HCT116 (cell line): ENCODE measurements around the gene CCBE1. TPM values are rescaled to one million over a fixed set of nuclear protein-coding genes. Genes with fewer than 3 reads are reported as not detected.

Source experiments
- ATAC-seq: fragments of 200-7000 bp; cut with Tn5 transposase; 2 replicates; pipeline ENCODE4 v1.9.1; 2020; ENCODE audit warnings: mild to moderate bottlenecking, moderate library complexity
- BruUV-seq: library from RNA; stranded (reverse); fragments of 400-500 nt; replicated peaks from 2 replicates; lab custom pipeline; 2021; lab: Mats Ljungman, UMichigan
- CTCF ChIA-PET: fragments of 300-600 bp; sonication (Branson Sonifier 250); formaldehyde crosslinking; loops from one replicate; lab custom pipeline; 2021; ENCODE audit warnings: antibody characterized with exemption; lab: Charles Lee
- POLR2A ChIA-PET: fragments of 300-600, 350-600 bp; sonication (Branson Sonifier 250); formaldehyde crosslinking; loops from one replicate; lab custom pipeline; 2021; ENCODE audit warnings: antibody characterized with exemption; lab: Charles Lee
- RAD21 ChIA-PET, 2 experiments: fragments of 300-600 bp; sonication (Branson Sonifier 250); formaldehyde crosslinking; loops; one replicate each; lab custom pipeline; 2023; ENCODE audit warnings: low total read pairs in 2 of 2; ENCODE audit not compliant: uncharacterized antibody in 2 of 2, unreplicated experiment in 2 of 2, low non-redundant PET in 1 of 2; lab: Charles Lee
- DNase-seq: peaks from one replicate; pipeline ENCODE4 v3.0.0-alpha.2; 2010; ENCODE audit warnings: low read depth, low spot score
- H2AFZ ChIP-seq: fragments of 200-600 bp; shearing (Covaris generic), sonication (generic); 2 replicates; pipeline ENCODE4 v1.6.1; 2017; ENCODE audit warnings: low read depth, mixed run types, mixed read lengths, antibody characterized with exemption, low read length; ENCODE audit not compliant: poor library complexity, severe bottlenecking
- H3K27ac ChIP-seq: 2 replicates; pipeline ENCODE4 v1.5.1; 2012; ENCODE audit warnings: low read depth, low read length
- H3K27me3 ChIP-seq: fragments of 200-600 bp; sonication (generic); 2 replicates; pipeline ENCODE4 v1.6.1; 2016; ENCODE audit warnings: mixed run types, low read length, mixed read lengths; ENCODE audit not compliant: insufficient read depth
- H3K36me3 ChIP-seq, 2 experiments: fragments of 200-500 bp in 1 of 2; fragments of 200-600 bp in 1 of 2; sonication (Bioruptor generic) in 1 of 2; sonication (generic) in 1 of 2; 2 replicates each; pipeline versions ENCODE4 v1.5.1 to v1.6.1; 2014 to 2016; ENCODE audit warnings: low read length in 2 of 2, inconsistent platforms in 1 of 2, mixed read lengths in 1 of 2, mixed run types in 1 of 2; ENCODE audit not compliant: insufficient read depth in 2 of 2, control insufficient read depth in 1 of 2
- H3K4me1 ChIP-seq, 2 experiments: fragments of 200-600 bp in 1 of 2; sonication (generic) in 1 of 2; 2 replicates each; pipeline versions ENCODE4 v1.5.1 to v1.6.1; 2012 to 2017; ENCODE audit warnings: low read length in 2 of 2, inconsistent platforms in 1 of 2, mild to moderate bottlenecking in 1 of 2, mixed read lengths in 1 of 2, mixed run types in 1 of 2, moderate library complexity in 1 of 2; ENCODE audit not compliant: insufficient read depth in 2 of 2, control insufficient read depth in 1 of 2
- H3K4me2 ChIP-seq: fragments of 200-600 bp; sonication (generic); 2 replicates; pipeline ENCODE4 v1.6.1; 2017; ENCODE audit warnings: mixed run types, low read length, mixed read lengths
- H3K4me3 ChIP-seq, 2 experiments: fragments of 200-600 bp in 1 of 2; sonication (generic) in 1 of 2; replicated peaks in 1 of 2; 2 replicates each; pipeline ENCODE4 v1.5.1; 2011 to 2016; ENCODE audit warnings: low read length in 2 of 2, control low read depth in 1 of 2, low read depth in 1 of 2, mild to moderate bottlenecking in 1 of 2, mixed read lengths in 1 of 2, mixed run types in 1 of 2
- H3K79me2 ChIP-seq: fragments of 200-600 bp; sonication (generic); 2 replicates; pipeline ENCODE4 v1.6.1; 2017; ENCODE audit warnings: mild to moderate bottlenecking, mixed run types, low read length, moderate library complexity, mixed read lengths; ENCODE audit not compliant: insufficient read depth
- H3K9ac ChIP-seq: fragments of 200-600 bp; sonication (generic); 2 replicates; pipeline ENCODE4 v1.6.1; 2016; ENCODE audit warnings: low read length, mixed read lengths
- H3K9me2 ChIP-seq: fragments of 200-600 bp; sonication (generic), shearing (Covaris generic); 2 replicates; pipeline ENCODE4 v1.6.1; 2017; ENCODE audit warnings: mixed run types, mild to moderate bottlenecking, moderate library complexity; ENCODE audit not compliant: insufficient read depth
- H3K9me3 ChIP-seq, 2 experiments: fragments of 200-500 bp in 1 of 2; fragments of 200-600 bp in 1 of 2; sonication (Bioruptor generic) in 1 of 2; sonication (generic) in 1 of 2; 2 replicates each; pipeline ENCODE4 v1.6.1; 2014 to 2017; ENCODE audit warnings: low read length in 2 of 2, mixed read lengths in 2 of 2, inconsistent platforms in 1 of 2, low read depth in 1 of 2, mild to moderate bottlenecking in 1 of 2, mixed run types in 1 of 2, moderate library complexity in 1 of 2; ENCODE audit not compliant: control insufficient read depth in 1 of 2, insufficient read depth in 1 of 2
- H4K20me1 ChIP-seq: fragments of 200-600 bp; sonication (generic), shearing (Covaris generic); 2 replicates; pipeline ENCODE4 v1.6.1; 2017; ENCODE audit warnings: mixed run types, mild to moderate bottlenecking, moderate library complexity; ENCODE audit not compliant: insufficient read depth
- ATF3 ChIP-seq: IDR thresholded peaks from 2 replicates; pipeline ENCODE4 v1.6.1; 2012
- CTCF ChIP-seq, 3 experiments: fragments of 200-600 bp in 1 of 3; sonication (generic) in 1 of 3; IDR thresholded peaks in 2 of 3; conservative IDR thresholded peaks in 1 of 3; 2 replicates each; pipeline ENCODE4 v1.5.1; 2012 to 2017; ENCODE audit warnings: low read depth in 2 of 3, low read length in 2 of 3, antibody characterized with exemption in 1 of 3, borderline replicate concordance in 1 of 3, control low read depth in 1 of 3, mild to moderate bottlenecking in 1 of 3, mixed read lengths in 1 of 3, mixed run types in 1 of 3, moderate library complexity in 1 of 3; ENCODE audit not compliant: insufficient read depth in 1 of 3
- POLR2AphosphoS5 ChIP-seq: IDR thresholded peaks from 2 replicates; pipeline ENCODE4 v1.6.1; 2011; ENCODE audit warnings: mild to moderate bottlenecking, low read depth, low read length, moderate library complexity
- SIN3A ChIP-seq: IDR thresholded peaks from 2 replicates; pipeline ENCODE4 v1.6.1; 2012; ENCODE audit warnings: low read depth
- SRF ChIP-seq: IDR thresholded peaks from 2 replicates; pipeline ENCODE4 v1.6.1; 2012; ENCODE audit warnings: low read depth
- TCF7L2 ChIP-seq: IDR thresholded peaks from 2 replicates; pipeline ENCODE4 v1.7.0; 2011; ENCODE audit warnings: borderline replicate concordance, inconsistent platforms; ENCODE audit not compliant: insufficient read depth, insufficient read length; ENCODE audit errors: extremely low read depth
- YY1 ChIP-seq: IDR thresholded peaks from 2 replicates; pipeline ENCODE4 v1.6.1; 2011; ENCODE audit warnings: low read length, low read depth, moderate library complexity, mild to moderate bottlenecking; ENCODE audit not compliant: insufficient replicate concordance; ENCODE audit errors: extremely low read depth
- ZBTB33 ChIP-seq: IDR thresholded peaks from 2 replicates; pipeline ENCODE4 v1.6.1; 2011; ENCODE audit warnings: mild to moderate bottlenecking, low read length, moderate library complexity; ENCODE audit not compliant: insufficient replicate concordance; ENCODE audit errors: extremely low read depth
- ZNF274 ChIP-seq: fragments of 200-500 bp; sonication (Bioruptor generic); IDR thresholded peaks from 2 replicates; pipeline ENCODE4 v1.6.1; 2014; ENCODE audit warnings: mild to moderate bottlenecking, low read depth, low read length, inconsistent platforms
- intact Hi-C: fragments of 100-400 bp; cut with micrococcal nuclease; formaldehyde crosslinking; loops from 2 replicates; pipeline ENCODE4 v1.10.0; 2022
- total RNA-seq: library from RNA; stranded (reverse); gene quantifications from one replicate; pipeline ENCODE4 v1.2.1, GENCODE V29; 2021; ENCODE audit not compliant: unreplicated experiment

Gene CCBE1
- total RNA-seq, 1 experiment from 2014 or later = 0.84 TPM

- H3K9me3 ChIP-seq = no peaks in the 10 kb centered on the region
- ChIA-PET RAD21 (no interaction called here), POLR2A (no interaction called here), CTCF (no interaction called here)
- no peaks in the 10 kb centered on the region for H3K4me1 ChIP-seq
- no peak overlapping the region for H3K27ac ChIP-seq
- no peaks in the 10 kb centered on the region for H3K36me3 ChIP-seq
- H3K79me2 ChIP-seq = no peaks in the 10 kb centered on the region
- H3K9me2 ChIP-seq = no peaks in the 10 kb centered on the region
- intact Hi-C loops = no loop called here
- no TSS peak for BruUV-seq
- no peak for TF ChIP-seq ZBTB33
- DNase-seq = no peak
- no peak overlapping the region for H2AFZ ChIP-seq
- H4K20me1 ChIP-seq = no peaks in the 10 kb centered on the region
- H3K9ac ChIP-seq = no peak overlapping the region
- H3K4me3 ChIP-seq = no peak overlapping the region
- no peak for ATAC-seq
- H3K4me2 ChIP-seq = no peak overlapping the region
- H3K27me3 ChIP-seq = peaks cover 25% of the 10 kb centered on the region
Measured at GRCh38 chr18:59477849-59478248, 219.4 kb downstream of the CCBE1 start.

GRCh38 chr18:59470561-59471121 lies 226.6 kb downstream of the CCBE1 start:
- intact Hi-C loops = no loop called here
- DNase-seq (no peak), ATAC-seq (no peak)
- RAD21 ChIA-PET = no interaction called here
- Histone ChIP-seq H3K27me3 (peaks cover 32% of the 10 kb centered on the region), H3K9ac (no peak overlapping the region), H3K79me2 (no peaks in the 10 kb centered on the region), H3K9me3 (no peaks in the 10 kb centered on the region), H2AFZ (no peak overlapping the region), H4K20me1 (no peaks in the 10 kb centered on the region), H3K4me1 (no peaks in the 10 kb centered on the region), H3K4me2 (no peak overlapping the region), H3K4me3 (no peak overlapping the region), H3K36me3 (no peaks in the 10 kb centered on the region), H3K9me2 (no peaks in the 10 kb centered on the region), H3K27ac (no peak overlapping the region)
- POLR2A ChIA-PET = no interaction called here
- TF ChIP-seq SRF = no peak
- TF ChIP-seq SIN3A = no peak
- no peak for TF ChIP-seq CTCF (IDR thresholded peaks at IDR 0.05 in 2 of 3, conservative IDR thresholded peaks at IDR 0.05 in 1 of 3; ENCODE audit: borderline replicate concordance in 1 of 3, insufficient read depth in 1 of 3, low read depth in 2 of 3, low read length in 2 of 3)
- TF ChIP-seq ZNF274 = no peak
- TF ChIP-seq POLR2AphosphoS5 = no peak
- TF ChIP-seq TCF7L2 = no peak
- no peak for TF ChIP-seq ATF3
- TF ChIP-seq YY1 = no peak
- CTCF ChIA-PET = no interaction called here
- BruUV-seq = no TSS peak
